ENCODE measurements around the gene APOM. TPM values are rescaled to one million over a fixed set of nuclear protein-coding genes. Genes with fewer than 3 reads are reported as not detected.

Gene APOM
- total RNA-seq, 1 experiment from 2014 or later, result 2.5 TPM

- intact Hi-C loops (cut with micrococcal nuclease; ENCODE audit: unreplicated experiment), result no loop called here
- ChIA-PET CTCF (no interaction called here), POLR2A (ENCODE audit: low non-redundant PET) (interaction anchor here (0.5 to 1.0 kb wide), 7 partner anchors 22 to 1092 kb away, joined by 3 to 6 read pairs (median 3); partner anchors contain the start of genes DXO, LSM2 and LY6G5C)
- Histone ChIP-seq H3K4me3 (ENCODE audit: low read depth, low read length, poor library complexity, severe bottlenecking) (peak within 1 kb of the TSS; percentile 71), H3K27me3 (replicated peaks; ENCODE audit: insufficient read depth, low read depth, low read length, poor library complexity) (no peaks in the 10 kb centered on the region), H3K9me3 (ENCODE audit: low read depth, low read length, poor library complexity, severe bottlenecking) (no peaks in the 10 kb centered on the region), H3K36me3 (ENCODE audit: insufficient read depth, low read length, poor library complexity, severe bottlenecking) (no peaks in the 10 kb centered on the region), H3K27ac (ENCODE audit: low read depth, low read length, poor library complexity, severe bottlenecking) (peak within 1 kb of the TSS; percentile 97), H3K4me1 (ENCODE audit: insufficient read depth, low read length, poor library complexity, severe bottlenecking) (peaks cover 7% of the 10 kb centered on the region)
- no TSS peak for BruUV-seq (replicated peaks)
- no peak for TF ChIP-seq EZH2 (IDR thresholded peaks at IDR 0.05; ENCODE audit: borderline replicate concordance, low read depth, low read length, poor library complexity, severe bottlenecking)
- TF ChIP-seq, protein P1, sequence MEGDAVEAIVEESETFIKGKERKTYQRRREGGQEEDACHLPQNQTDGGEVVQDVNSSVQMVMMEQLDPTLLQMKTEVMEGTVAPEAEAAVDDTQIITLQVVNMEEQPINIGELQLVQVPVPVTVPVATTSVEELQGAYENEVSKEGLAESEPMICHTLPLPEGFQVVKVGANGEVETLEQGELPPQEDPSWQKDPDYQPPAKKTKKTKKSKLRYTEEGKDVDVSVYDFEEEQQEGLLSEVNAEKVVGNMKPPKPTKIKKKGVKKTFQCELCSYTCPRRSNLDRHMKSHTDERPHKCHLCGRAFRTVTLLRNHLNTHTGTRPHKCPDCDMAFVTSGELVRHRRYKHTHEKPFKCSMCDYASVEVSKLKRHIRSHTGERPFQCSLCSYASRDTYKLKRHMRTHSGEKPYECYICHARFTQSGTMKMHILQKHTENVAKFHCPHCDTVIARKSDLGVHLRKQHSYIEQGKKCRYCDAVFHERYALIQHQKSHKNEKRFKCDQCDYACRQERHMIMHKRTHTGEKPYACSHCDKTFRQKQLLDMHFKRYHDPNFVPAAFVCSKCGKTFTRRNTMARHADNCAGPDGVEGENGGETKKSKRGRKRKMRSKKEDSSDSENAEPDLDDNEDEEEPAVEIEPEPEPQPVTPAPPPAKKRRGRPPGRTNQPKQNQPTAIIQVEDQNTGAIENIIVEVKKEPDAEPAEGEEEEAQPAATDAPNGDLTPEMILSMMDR (conservative IDR thresholded peaks at IDR 0.05; ENCODE audit: low read depth, low read length), result no peak
- DNase-seq (ENCODE audit: low spot score), result peak; percentile 100
Observed at GRCh38 chr6:31702819-31703716, 47.4 kb downstream of the APOM start, which contains the start of gene ABHD16A. TSS of gene ABHD16A (minus strand) at chr6:31703324. CDS start at chr6:31703281, 43 bp downstream.

DNA sequence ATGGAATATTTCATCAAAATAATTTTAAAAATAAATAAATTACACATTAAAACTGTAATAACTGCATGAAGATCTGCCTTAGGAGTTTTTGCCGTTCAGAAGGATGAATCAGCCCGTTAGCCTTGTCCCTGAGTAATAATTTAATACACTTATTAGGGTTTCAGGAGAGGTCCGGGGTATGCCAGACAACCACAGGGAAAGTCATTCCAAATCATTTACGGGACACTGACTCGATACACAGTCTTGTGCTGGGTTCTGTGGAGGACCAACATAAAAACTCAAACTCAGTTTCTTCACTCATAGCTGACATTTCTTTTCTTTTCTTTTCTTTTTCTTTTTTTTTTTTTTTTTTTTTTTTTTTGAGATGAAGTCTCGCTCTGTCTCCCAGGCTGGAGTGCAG lies 50.2 kb downstream of the APOM start:
- TF ChIP-seq, protein P1 (conservative IDR thresholded peaks at IDR 0.05; ENCODE audit: low read depth, low read length), result no peak
- TF ChIP-seq EZH2 (IDR thresholded peaks at IDR 0.05; ENCODE audit: borderline replicate concordance, low read depth, low read length, poor library complexity, severe bottlenecking), result no peak
- Histone ChIP-seq H3K4me3 (ENCODE audit: low read depth, low read length, poor library complexity, severe bottlenecking) (no peak overlapping the region), H3K36me3 (ENCODE audit: insufficient read depth, low read length, poor library complexity, severe bottlenecking) (no peaks in the 10 kb centered on the region), H3K9me3 (ENCODE audit: low read depth, low read length, poor library complexity, severe bottlenecking) (no peaks in the 10 kb centered on the region), H3K27ac (ENCODE audit: low read depth, low read length, poor library complexity, severe bottlenecking) (no peak overlapping the region), H3K4me1 (ENCODE audit: insufficient read depth, low read length, poor library complexity, severe bottlenecking) (peaks cover 7% of the 10 kb centered on the region), H3K27me3 (replicated peaks; ENCODE audit: insufficient read depth, low read depth, low read length, poor library complexity) (no peaks in the 10 kb centered on the region)
- no peak for DNase-seq (ENCODE audit: low spot score)
- BruUV-seq (replicated peaks), result no TSS peak
- CTCF ChIA-PET, result interaction anchor here (0.6 kb wide), 1 partner anchor 25 kb away, joined by 6 read pairs; no protein-coding TSS in a partner anchor
- POLR2A ChIA-PET (ENCODE audit: low non-redundant PET), result interaction anchor here (0.6 kb wide), 1 partner anchor 1059 kb away, joined by 8 read pairs; the partner anchor contains the start of gene C6orf136
- intact Hi-C loops (cut with micrococcal nuclease; ENCODE audit: unreplicated experiment), result no loop called here

GRCh38 chr6:31706599-31706998 lies 50.9 kb downstream of the APOM start, which contains the start of gene LY6G6F:
TSS of gene LY6G6F (plus strand) at chr6:31706866. CDS start at chr6:31706907, 41 bp downstream.
- H3K4me1 ChIP-seq (ENCODE audit: insufficient read depth, low read length, poor library complexity, severe bottlenecking), result peaks cover 4% of the 10 kb centered on the region
- ChIA-PET POLR2A (ENCODE audit: low non-redundant PET) (no interaction called here), CTCF (no interaction called here)
- H3K9me3 ChIP-seq (ENCODE audit: low read depth, low read length, poor library complexity, severe bottlenecking), result no peaks in the 10 kb centered on the region
- no peaks in the 10 kb centered on the region for H3K36me3 ChIP-seq (ENCODE audit: insufficient read depth, low read length, poor library complexity, severe bottlenecking)
- TF ChIP-seq EZH2 (IDR thresholded peaks at IDR 0.05; ENCODE audit: borderline replicate concordance, low read depth, low read length, poor library complexity, severe bottlenecking), result no peak
- TF ChIP-seq, protein P1 (conservative IDR thresholded peaks at IDR 0.05; ENCODE audit: low read depth, low read length), result no peak
- intact Hi-C loops (cut with micrococcal nuclease; ENCODE audit: unreplicated experiment), result no loop called here
- H3K4me3 ChIP-seq (ENCODE audit: low read depth, low read length, poor library complexity, severe bottlenecking), result no peak within 1 kb of the TSS
- H3K27ac ChIP-seq (ENCODE audit: low read depth, low read length, poor library complexity, severe bottlenecking), result no peak within 1 kb of the TSS
- no TSS peak for BruUV-seq (replicated peaks)
- no peaks in the 10 kb centered on the region for H3K27me3 ChIP-seq (replicated peaks; ENCODE audit: insufficient read depth, low read depth, low read length, poor library complexity)
- DNase-seq (ENCODE audit: low spot score), result no peak

Data from A673 (cell line).